Measurements from ENCODE around the gene CCDC175.

DNA sequence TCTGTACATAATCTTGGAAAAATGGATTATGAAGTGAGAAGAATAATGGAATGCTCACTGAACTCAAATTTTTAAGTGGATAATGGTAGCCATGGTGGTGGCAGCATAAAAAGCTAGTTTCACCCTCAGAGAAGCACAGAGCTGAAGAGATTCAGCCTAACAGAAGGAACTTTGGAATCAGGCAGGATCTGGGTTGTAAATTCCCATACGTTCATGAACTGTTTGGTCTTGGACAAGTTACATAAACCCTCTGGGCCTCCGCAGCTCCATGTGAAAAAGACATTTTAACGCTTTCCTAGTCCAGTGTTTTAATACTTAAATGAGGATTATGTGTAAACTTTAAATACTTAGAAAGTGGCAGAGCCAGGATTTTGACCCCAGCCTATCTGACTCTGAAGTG lies 65.6 kb downstream of the CCDC175 start:
- TF ChIP-seq, protein P1, sequence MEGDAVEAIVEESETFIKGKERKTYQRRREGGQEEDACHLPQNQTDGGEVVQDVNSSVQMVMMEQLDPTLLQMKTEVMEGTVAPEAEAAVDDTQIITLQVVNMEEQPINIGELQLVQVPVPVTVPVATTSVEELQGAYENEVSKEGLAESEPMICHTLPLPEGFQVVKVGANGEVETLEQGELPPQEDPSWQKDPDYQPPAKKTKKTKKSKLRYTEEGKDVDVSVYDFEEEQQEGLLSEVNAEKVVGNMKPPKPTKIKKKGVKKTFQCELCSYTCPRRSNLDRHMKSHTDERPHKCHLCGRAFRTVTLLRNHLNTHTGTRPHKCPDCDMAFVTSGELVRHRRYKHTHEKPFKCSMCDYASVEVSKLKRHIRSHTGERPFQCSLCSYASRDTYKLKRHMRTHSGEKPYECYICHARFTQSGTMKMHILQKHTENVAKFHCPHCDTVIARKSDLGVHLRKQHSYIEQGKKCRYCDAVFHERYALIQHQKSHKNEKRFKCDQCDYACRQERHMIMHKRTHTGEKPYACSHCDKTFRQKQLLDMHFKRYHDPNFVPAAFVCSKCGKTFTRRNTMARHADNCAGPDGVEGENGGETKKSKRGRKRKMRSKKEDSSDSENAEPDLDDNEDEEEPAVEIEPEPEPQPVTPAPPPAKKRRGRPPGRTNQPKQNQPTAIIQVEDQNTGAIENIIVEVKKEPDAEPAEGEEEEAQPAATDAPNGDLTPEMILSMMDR (IDR thresholded peaks at IDR 0.05; ENCODE audit: low read depth, low read length), result no peak
- TF ChIP-seq POLR2A (IDR thresholded peaks at IDR 0.05; ENCODE audit: extremely low read depth, insufficient read length), result no peak
- TF ChIP-seq MYC (IDR thresholded peaks at IDR 0.05; ENCODE audit: low read depth, low read length), result no peak
